ENCODE data around the gene ZWILCH. TPM values are rescaled to one million over a fixed set of nuclear protein-coding genes. Genes with fewer than 3 reads are reported as not detected.

The ZWILCH gene
- total RNA-seq, 1 donor from 2014 or later: 4.1 TPM

DNA sequence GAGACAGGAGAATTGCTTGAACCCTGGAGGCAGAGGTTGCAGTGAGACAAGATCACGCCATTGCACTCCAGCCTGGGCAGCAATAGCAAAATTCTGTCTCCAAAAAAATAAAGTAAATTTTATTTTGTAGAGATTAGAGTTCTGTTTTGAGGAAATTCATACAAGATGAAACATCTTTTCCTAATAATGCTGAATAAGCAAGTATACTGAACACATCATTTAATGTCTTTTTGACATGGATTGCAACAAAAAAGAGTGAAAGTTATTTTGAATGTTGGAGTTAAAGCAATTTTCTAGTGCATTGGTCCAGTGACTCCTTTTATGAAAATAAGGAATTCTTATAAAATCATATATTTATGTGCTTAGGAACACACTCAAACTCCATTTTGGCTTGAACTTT lies 40.1 kb downstream of the ZWILCH start:
- peaks cover 17% of the 10 kb centered on the region for H3K36me3 ChIP-seq
- H3K27me3 ChIP-seq (ENCODE audit: low read depth): no peaks in the 10 kb centered on the region
- H3K9me3 ChIP-seq: no peaks in the 10 kb centered on the region
- no peaks in the 10 kb centered on the region for H3K4me1 ChIP-seq
- DNase-seq (no peak), ATAC-seq (no peak)
- no peak overlapping the region for H3K4me3 ChIP-seq
- TF ChIP-seq, protein P1, sequence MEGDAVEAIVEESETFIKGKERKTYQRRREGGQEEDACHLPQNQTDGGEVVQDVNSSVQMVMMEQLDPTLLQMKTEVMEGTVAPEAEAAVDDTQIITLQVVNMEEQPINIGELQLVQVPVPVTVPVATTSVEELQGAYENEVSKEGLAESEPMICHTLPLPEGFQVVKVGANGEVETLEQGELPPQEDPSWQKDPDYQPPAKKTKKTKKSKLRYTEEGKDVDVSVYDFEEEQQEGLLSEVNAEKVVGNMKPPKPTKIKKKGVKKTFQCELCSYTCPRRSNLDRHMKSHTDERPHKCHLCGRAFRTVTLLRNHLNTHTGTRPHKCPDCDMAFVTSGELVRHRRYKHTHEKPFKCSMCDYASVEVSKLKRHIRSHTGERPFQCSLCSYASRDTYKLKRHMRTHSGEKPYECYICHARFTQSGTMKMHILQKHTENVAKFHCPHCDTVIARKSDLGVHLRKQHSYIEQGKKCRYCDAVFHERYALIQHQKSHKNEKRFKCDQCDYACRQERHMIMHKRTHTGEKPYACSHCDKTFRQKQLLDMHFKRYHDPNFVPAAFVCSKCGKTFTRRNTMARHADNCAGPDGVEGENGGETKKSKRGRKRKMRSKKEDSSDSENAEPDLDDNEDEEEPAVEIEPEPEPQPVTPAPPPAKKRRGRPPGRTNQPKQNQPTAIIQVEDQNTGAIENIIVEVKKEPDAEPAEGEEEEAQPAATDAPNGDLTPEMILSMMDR (IDR thresholded peaks at IDR 0.05): no peak
- H3K27ac ChIP-seq: no peak overlapping the region
- intact Hi-C loops (cut with DNase I): no loop called here

DNA sequence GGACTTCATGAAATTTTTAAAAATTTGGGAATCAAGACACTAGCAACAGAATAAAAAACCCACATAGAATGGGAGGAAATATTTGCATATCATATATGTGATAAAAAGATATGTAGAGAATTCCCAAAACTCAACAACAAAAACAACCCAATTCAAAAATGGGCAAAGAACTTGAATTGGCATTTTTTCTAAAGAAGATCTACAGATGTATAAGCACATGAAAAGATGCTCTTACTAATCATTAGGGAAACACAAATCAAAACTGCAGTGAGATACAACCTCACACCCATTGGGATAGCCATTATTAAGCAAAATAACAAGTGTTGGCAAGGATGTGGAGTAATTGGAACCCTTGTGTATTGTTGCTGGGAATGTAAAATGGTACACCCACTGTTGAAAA lies 50.6 kb downstream of the ZWILCH start:
- no peak for DNase-seq
- Histone ChIP-seq H3K36me3 (no peaks in the 10 kb centered on the region), H3K9me3 (no peaks in the 10 kb centered on the region), H3K27me3 (ENCODE audit: low read depth) (no peaks in the 10 kb centered on the region), H3K27ac (no peak overlapping the region), H3K4me3 (no peak overlapping the region), H3K4me1 (no peaks in the 10 kb centered on the region)
- intact Hi-C loops (cut with DNase I): no loop called here
- TF ChIP-seq, protein P1 (IDR thresholded peaks at IDR 0.05): no peak
- ATAC-seq: no peak

- no peaks in the 10 kb centered on the region for H3K9me3 ChIP-seq
- TF ChIP-seq, protein P1 (IDR thresholded peaks at IDR 0.05): no peak
- no peak overlapping the region for H3K4me3 ChIP-seq
- ATAC-seq: no peak
- no peaks in the 10 kb centered on the region for H3K4me1 ChIP-seq
- H3K27me3 ChIP-seq (ENCODE audit: low read depth): no peaks in the 10 kb centered on the region
- DNase-seq: no peak
- intact Hi-C loops (cut with DNase I): no loop called here
- no peak overlapping the region for H3K27ac ChIP-seq
- H3K36me3 ChIP-seq: no peaks in the 10 kb centered on the region
Measured at GRCh38 chr15:66558271-66558670, 53.1 kb downstream of the ZWILCH start.

- Histone ChIP-seq H3K4me3 (no peak overlapping the region), H3K27ac (no peak overlapping the region), H3K36me3 (no peaks in the 10 kb centered on the region), H3K27me3 (ENCODE audit: low read depth) (no peaks in the 10 kb centered on the region), H3K9me3 (no peaks in the 10 kb centered on the region), H3K4me1 (no peaks in the 10 kb centered on the region)
- intact Hi-C loops (cut with DNase I): no loop called here
- ATAC-seq: no peak
- TF ChIP-seq, protein P1 (IDR thresholded peaks at IDR 0.05): no peak
- no peak for DNase-seq
Measured at GRCh38 chr15:66560856-66561525, 55.9 kb downstream of the ZWILCH start.

- TF ChIP-seq, protein P1 (IDR thresholded peaks at IDR 0.05): no peak
- Histone ChIP-seq H3K27ac (no peak overlapping the region), H3K4me1 (no peaks in the 10 kb centered on the region), H3K4me3 (no peak overlapping the region), H3K9me3 (no peaks in the 10 kb centered on the region), H3K36me3 (no peaks in the 10 kb centered on the region), H3K27me3 (ENCODE audit: low read depth) (no peaks in the 10 kb centered on the region)
- intact Hi-C loops (cut with DNase I): no loop called here
- no peak for ATAC-seq
- DNase-seq: no peak
Measured at GRCh38 chr15:66563126-66563525, 58.0 kb downstream of the ZWILCH start.

All from lower lobe of right lung (tissue), 2 donors.